ENCODE results near the gene DGKB.

Gene DGKB

DNA sequence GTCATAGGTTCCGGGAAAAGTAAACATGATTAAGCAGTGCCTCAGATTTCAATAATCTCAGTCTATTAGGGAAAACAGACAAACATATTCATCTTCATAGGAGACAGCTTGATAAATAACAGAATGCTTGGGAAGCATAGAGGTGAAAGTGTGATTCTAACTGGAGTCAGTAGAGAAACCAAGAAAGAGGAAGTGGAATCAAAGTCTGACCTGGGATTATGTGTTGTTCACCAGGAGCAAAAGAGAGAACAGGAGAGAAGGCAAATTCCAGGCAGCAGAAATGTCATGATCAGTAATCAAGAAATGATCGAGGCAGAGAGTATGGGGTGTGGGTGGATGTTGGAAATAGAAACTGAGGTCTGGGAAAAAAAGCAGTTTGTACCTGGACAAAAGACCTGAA, 43.7 kb downstream of the DGKB start:
- no peak for DNase-seq

DNA sequence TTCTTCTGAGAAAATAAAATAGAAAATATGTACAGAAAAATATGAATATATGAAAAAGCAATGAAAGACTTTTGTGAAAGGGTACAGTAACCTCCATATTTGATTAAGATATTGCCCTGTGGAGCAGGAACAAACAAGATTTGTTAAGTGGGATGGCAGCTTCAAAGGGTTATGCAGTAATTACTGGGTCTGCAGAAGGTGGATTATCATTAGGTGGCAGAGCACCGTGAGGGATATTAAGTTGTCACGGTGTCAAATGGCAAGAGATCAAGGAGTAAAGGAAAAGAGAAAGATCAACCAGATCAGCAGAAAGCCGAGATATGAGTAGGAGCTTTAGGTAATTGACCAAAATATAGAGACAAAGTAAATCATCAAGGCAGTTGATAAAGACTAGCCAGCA, 44.1 kb downstream of the DGKB start:
- no peak for DNase-seq

DNA sequence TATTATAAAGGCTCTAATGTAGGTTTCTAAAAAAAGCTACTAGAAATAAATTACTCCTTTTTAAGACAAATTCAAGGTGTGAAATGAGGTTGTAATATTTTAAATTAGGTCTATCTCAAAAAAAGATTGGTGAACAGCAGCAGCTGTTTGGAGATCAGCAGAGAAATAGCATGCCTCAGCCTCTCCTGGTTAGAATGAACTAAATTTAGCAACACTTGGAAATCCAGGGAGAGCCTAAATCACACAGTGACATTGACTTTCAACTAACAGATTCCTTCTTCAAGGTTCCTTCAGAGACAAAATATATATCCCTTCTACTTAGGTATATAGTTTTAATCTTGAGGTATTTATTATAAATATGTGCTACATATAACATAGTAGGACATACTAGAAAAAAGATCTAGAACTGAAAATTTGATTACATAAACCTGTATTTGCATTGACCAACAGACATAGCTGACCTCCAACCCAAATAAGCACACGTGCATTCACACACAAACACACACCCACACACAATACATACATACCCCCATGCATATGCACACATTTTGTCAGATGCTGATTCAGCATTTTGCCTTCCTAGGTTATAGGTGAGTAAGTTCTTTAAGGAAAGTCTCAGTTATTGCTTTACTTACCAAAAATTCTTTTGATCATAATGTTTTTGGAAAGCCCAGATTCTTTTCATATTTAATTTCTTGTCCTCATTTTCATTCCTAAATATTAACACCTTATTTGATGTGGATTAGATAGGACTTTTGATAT, 47.3 kb downstream of the DGKB start:
- no peak for DNase-seq

DNA sequence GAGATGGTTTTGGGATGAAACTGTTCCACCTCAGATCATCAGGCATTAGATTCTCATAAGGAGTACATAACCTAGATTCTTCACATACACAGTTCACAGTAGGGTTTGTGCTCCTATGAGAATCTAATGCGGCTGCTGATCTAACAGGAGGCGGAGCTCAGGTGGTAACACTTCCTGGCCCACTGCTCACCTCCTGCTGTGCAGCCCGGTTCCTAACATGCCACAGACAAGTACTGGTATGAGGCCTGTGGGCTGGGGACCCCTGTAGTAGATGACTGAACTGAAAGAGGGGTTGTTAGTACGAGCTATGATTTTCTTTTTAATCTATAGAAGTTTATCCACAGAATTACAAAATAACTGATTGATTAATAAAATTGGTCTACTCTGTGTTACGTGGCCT, 48.1 kb downstream of the DGKB start:
- DNase-seq = no peak

DNA sequence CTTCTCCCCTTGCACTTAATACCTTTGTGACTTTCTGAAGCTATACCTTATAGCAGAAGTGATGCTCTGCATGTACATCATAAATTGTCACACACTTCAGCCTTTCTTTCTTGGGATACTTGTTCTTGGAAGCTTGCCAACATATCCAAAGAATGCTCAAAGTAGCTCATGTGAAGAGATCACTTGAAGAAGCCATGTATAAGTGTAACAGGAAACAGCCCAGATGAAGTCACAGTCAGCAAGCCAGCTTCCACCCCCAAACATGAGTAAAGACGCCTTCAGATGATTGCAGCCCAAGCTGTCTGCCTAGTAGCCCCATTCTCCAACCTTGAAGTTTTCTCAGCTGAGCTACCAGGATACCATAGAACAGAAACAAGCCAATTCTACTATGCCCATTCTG, 50.9 kb downstream of the DGKB start:
- no peak for DNase-seq

DNA sequence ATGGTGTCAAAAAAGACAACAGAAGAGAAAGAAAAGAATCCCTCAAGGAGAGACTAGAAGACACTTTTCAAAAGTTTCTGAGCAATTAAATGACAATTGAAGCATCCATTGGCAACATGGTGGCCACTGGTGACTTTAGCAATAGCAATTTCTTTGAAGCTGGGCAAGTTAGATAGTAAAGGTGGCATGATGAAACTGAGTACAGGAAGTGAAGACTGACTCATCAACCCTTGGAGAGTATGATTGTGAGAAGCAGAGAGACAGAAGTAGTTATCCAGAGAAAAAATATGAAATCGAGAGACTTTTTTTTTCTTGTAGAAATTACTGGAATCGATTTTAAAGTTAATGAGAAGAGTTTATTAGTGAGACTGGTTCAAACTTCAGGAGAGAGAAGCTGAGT, 52.5 kb downstream of the DGKB start:
- DNase-seq = no peak

DNA sequence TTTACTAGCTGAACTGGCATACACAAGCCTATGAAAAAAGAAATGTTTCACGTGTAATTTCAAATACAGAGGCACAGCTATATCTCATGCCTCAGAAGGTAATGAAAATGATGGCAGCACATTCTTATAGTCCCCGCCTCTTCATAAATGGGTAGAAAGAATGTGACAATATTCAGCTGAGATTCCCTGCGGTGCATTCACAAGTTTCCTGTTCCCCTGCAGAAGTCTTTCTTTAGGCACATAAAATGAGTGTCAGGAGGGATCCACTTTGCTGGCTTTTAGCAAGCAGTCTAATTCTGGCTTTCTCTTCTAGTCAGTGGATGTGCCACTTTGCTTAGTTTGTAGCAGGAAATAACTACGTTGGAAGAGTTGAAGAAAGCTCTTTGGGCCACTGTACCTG, 56.1 kb downstream of the DGKB start:
- no peak for DNase-seq

DNA sequence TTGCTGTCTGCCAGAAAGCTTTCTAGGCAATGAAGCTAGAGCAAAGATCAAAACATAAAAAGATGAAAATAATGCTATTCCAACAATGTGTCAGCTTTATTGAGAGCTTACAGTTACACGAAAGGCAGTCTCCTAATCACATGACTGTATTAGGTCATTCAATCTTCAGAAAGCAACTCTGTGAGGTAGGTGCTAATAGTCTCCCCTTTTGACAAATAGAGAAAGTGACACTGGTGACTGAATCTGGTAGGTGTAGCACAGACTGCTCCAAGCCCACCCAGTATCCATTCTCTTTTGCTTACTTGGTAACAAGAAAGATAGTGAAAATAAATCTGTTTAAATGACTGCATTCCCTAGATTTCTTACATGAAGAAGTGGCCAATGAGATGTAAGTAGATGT, 58.8 kb downstream of the DGKB start:
- DNase-seq = no peak

DNA sequence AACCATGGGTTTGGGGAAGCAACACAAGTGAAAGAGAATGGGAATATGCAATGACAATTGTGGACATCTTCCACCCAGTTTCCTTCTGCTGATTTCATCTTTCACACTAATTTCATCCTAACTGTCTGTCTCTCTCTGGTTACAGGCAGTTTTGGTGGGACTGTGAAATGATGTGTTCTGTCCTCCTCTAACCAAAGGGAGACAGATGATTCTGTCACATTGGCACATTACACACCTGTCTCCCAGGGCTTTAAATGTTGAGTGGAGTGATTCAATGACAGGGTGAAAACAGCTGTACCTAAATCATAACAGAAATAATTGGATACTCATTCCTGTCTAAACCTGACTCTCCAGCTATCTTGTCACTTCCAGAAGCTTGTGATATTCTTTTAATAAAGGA, 60.0 kb downstream of the DGKB start:
- DNase-seq = no peak

DNA sequence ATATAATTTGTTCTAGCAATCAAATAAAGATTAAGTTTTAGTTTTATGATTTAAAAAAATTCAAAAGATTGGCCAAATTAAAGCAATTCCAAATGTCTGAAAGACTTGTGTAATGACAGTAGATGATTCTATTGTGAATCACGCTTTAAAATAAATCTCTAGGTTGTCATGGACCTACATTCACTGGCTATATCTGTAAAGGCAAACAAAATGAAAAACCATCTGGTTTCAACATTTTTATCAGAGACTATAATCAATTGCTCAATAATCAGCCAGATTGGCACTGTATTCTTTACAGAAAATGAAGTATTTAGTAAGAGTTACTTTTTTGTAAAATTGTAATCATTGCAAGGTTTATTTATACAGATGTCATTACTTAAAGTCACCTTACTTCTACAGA, 60.7 kb downstream of the DGKB start:
- no peak for DNase-seq

DNA sequence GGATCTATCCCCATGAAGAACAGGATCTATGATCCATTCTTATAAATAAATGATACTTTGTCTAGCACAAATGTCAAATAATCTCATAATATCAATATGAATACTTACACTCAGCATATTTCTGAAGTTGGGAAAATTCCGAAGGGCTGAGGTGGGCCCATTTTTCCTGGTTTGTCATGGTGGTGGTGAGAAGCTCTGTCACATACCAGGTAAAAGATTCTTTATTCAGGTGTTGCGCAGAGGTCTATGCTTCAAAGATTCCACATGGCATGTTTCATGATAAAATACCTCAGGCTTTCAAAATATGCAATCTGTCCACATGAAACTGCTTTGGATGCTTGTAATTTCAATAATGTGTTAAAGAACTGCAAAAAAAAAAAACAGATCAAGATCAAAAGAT, 61.5 kb downstream of the DGKB start:
- DNase-seq = no peak

DNA sequence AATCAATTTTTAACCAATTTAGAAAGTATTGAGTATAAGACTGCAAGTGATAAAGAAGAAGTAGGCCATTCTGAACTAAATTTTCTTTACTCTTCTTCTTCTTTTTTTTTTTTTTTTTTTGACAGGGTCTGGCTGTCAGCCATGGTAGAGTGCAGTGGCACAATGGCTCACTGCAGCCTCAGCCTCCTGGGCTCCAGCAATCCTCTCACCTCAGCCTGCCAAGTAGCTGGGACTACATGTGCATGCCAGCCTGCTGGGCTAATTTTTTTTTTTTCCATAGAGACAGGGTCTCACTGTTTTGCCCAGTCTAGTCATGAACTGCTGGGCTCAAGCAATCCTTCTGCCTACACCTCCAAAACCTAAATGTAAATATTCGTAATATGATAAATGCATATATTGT, 63.2 kb downstream of the DGKB start:
- no peak for DNase-seq

DNA sequence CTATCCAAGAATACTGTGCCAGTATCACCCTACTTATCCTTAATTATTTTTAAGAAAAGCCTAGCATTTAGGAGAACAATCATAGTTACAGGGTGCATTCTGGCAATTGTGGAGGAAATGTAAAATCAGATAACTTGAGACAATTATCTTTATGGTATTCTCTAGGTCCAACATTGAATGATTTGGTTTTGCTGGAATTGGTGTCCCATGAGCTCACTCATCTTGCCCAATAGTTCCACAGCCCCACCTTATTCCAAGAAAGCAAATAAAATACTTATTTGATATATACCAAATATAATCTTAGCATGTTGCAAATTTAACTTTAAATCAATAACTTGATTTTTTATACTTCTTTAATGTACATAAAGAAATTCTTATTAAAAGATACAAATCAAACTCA, 65.3 kb downstream of the DGKB start:
- no peak for DNase-seq

DNA sequence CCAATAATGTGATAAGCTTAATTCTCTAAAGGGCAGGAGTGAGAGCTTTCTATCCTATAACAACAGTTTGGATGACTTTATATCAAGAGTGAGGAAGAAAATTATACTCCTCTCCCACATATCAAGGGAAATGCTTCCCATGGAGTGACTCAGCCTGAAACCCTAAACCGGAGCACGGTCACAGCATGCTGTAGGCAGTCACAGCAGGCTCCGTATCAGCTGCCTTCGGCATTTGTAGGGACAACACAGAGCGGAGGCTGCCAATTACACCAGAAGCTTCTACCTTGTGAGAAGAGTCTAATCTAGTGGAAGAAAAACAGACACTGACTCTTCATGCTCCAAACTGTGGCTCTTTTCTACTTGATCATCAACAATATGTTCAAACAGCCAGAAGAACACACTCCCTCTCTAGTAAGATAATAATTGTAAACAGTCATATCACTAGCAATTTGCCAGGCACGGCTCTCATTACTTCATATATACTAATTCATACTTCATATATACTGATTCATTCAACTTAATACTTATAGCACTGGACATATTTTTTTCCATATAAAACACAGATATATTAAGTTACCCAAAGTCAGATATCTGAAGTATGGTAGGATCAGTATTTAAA, 65.9 kb downstream of the DGKB start:
- DNase-seq = peak; percentile 28

DNA sequence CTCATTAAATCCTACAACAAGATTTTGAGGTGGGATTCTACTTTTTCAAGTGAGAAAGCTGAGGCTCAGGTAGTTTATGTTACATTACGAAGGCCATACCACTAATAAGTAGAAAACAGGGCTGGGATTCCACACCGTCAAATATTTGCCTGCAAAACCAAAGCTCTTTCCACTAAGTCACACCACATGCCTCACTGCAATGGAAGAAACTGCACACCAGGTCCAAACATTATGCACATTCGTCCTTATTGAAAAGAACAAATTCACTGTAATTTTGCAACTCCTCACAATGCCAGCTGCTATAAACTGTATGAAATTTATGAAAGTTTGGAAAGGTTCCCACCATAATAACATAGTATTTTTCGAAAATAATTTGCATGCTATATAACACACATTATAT, 66.5 kb downstream of the DGKB start:
- DNase-seq = no peak

DNA sequence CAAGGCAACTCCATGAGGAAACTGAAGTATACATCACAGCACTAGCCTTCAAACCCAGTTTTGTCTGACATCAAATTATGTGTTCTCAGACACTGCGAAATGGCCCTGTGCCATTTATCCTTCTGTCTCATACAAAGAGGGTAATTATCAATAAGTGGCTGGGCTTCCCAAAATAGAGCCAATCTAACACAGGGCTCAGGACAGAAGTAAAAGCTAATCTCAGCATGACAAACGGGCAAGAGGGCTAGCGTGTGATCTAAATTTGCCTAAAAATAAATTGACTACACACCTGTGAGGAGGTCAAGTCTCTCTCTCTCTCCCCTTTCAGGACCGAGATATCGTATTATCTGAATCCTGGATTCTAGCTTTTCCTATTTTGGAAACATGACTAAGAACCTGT, 67.2 kb downstream of the DGKB start:
- no peak for DNase-seq

DNA sequence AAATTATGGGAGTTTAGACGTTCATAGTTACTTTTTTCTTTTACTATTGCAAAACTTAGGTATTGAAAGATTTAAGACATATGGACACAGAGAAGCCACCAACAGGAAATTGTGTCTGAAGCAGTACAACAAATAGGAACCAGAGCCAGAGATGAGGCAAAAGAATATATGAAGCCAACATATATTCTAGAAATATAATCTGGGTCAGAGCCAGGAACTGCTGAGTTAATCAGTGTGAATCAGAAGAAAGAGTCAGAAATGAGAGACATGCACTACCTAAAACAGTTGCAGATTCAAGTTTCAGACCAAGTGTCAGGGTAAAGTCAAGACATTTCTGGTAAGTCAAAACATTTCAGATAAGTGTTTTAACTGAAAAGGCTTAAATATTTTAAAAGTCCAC, 67.7 kb downstream of the DGKB start:
- DNase-seq = no peak

DNA sequence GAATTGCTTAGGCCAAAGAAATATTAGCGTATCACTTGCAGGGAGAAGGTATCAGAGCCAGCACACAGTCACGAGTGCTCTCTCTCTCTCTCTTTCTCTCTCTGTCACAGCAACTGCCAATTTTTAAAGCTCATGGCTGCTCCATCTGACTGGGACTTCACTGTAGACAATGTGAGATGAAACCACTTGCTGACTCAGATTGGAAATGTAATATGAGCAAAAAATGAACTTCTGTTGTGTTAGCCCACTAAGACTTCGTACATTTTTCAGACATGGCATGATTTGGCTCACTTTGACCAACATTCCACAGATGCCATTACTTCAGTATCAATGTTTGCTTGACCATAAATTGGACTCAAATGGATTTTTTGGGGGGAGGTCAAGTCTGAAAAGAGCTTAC, 68.1 kb downstream of the DGKB start:
- no peak for DNase-seq

DNA sequence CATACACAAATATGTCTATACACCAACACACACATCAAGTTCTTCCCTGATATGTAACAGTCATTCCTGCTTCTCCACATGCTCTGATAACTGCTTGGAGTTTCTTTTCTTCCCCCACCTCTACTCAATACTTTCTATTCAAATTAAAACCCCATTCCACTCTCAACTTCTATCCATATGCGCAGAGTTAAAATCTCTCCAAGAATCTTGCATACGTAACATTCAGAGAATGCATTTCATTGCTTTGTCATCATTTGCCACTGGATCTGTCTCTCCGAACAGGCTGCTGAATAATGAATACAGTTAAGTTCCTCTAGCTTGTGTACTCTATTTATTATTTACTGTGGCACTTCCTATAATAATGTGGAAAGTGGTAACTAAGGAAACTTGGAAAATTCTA, 68.8 kb downstream of the DGKB start:
- DNase-seq = no peak

DNA sequence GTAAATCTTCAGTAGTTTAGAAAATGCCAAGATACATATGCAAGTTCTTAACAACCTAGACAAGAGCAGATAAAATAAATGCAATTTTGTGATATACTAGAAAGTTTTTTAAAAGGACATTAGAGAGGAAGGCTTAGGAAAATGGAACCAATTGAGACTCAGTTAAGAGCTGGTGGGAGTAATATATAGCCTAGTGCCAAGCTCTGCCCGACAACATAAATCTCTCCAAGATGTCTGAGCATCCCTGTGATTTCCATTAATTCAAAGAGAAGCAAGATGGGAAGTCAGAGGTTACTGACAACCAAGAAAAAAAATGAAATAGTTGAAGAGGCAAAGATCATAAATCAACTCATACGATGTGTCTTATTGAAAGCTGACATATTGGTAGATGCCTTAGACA, 74.5 kb downstream of the DGKB start:
- DNase-seq = no peak

DNA sequence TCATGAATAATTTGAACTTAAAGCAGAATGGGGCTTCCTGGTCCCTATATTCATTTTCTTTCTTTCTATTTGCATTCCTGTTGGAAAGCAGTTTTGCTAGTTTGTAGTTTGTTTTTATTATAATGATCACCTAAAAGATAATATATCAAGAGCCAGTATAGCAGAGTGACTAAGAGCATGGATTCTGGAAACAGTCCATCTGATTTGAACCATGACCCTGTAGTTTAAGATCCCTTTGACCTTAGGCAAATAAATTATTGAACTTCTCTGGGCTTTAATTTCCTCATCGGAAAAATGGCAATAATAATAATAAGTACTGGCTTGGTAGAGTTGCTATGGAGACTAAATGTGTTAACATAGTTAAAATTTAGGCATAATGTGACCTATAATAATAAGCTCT, 76.1 kb downstream of the DGKB start:
- no peak for DNase-seq

DNA sequence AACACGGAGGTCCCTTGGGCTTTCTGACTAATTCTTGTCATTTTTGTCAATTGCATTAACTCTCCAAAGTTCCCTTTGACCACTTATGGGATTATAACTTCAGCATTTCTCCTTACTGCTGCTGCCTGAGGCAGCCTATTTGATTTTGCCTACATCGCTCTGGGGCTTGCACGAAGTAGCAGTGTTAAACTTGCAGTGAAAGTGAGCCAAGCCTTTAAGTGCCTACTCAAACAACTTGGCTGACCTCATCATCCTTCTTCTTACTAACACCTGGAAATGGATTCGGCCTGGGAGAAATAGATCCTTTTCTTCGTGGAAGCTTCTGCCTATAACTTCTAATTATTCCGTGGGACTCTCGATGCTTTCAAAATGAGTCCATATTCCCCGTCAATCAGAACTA, 76.6 kb downstream of the DGKB start:
- DNase-seq = no peak

DNA sequence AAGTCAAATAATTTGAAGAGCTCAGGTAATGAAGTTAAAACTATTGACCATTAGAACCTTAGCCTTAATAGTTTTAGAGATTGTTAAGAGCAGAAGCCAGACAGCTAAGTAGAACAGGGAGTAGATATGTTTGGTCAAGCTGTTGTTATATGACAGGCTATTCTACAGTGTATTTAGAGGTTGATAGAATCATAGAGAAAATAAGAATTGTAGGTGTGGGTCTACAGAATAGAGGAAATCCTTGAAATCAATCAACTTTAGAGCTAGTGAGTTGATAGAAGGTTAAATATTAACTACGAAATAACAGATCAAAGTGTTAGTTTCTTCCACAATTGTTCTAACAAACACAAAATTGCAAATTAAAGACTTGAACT, 80.1 kb downstream of the DGKB start:
- no peak for DNase-seq

DNA sequence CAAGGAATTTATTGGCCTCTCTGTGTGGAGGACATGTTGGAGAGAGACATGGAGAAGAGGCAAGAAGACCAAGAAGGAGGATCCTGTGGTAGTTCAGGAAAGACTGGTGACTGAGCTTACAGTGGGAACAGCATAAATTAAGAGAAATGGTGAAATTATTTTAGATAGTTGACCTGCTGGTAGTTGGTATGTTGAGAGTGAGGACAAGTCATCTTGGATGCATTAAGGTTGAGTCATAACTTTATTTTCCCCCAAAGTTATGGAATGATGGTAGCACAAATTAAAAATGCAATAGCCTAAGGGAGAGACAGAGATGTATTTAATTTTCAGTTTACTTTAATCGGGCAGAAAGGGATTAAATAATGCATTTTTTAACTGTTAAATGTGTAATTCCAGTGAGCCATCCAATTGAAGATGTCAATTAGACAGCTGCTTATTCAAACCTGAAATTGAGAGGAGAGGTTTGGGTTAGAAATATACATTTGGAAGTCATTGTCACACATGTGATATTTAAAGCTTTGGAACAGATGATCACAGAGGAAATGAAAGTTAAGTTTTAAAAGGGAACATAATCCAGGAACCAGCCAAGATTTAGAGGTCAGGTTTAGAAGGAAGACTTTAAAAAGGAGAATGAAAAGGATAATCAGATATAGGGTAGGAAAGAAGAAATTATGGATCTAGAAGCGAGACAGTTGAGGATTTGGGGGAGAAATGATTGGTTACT, 80.6 kb downstream of the DGKB start:
- no peak for DNase-seq

DNA sequence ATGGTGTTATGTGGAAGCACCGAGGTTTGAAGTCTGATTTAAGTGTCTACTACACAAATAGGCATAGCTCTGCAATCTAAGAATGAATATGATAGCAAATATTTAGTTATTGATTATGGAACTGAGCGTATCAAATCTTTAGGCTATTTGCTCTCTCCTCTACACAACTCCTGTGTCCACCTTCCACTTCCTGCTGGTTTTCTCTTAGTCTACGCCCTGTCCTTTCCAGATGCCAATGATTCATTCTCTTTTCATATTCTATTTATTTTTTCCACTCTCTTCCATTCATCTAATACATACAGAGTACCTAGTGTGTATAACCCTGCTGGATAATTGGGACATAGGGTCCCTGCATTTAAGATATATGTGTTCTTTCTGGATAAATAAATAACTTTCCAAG, 83.7 kb downstream of the DGKB start:
- no peak for DNase-seq

All from NCI-H510A (cell line).